NCI-H2196 treated with DMSO at 0.1 percent for 48 hours (cell line): ENCODE data around the gene CPEB2.
"Not testable (repeated sequence)": the region's sequence is repeated elsewhere in the genome, so short reads cannot be mapped to it uniquely, and the experiment has no call there.

Source experiments
- DNase-seq: peaks from one replicate; lab custom pipeline; 2025; ENCODE audit not compliant: unreplicated experiment; lab: John Stamatoyannopoulos, UW

CPEB2 gene

GRCh38 chr4:15043922-15044321, 41.6 kb downstream of the CPEB2 start:
- no peak for DNase-seq

- DNase-seq, result no peak
These were observed 52.3 kb downstream of the CPEB2 start for GRCh38 chr4:15054541-15054940.

GRCh38 chr4:15060213-15060612, 57.9 kb downstream of the CPEB2 start:
- no peak for DNase-seq

- no peak for DNase-seq
These were observed 61.1 kb downstream of the CPEB2 start for GRCh38 chr4:15063341-15063740.

GRCh38 chr4:15065516-15065915, 63.2 kb downstream of the CPEB2 start:
- DNase-seq, result no peak

- DNase-seq, result no peak
These were observed 63.9 kb downstream of the CPEB2 start for GRCh38 chr4:15066140-15066539.

GRCh38 chr4:15068298-15068697, 66.0 kb downstream of the CPEB2 start:
- no peak for DNase-seq

GRCh38 chr4:15075875-15076274, 73.6 kb downstream of the CPEB2 start:
- DNase-seq, result no peak

GRCh38 chr4:15077969-15078368, 75.7 kb downstream of the CPEB2 start:
- DNase-seq, result no peak

GRCh38 chr4:15078682-15079642, 76.7 kb downstream of the CPEB2 start:
- DNase-seq, result no peak

- no peak for DNase-seq
These were observed 82.5 kb downstream of the CPEB2 start for GRCh38 chr4:15084780-15085179.

- not testable (repeated sequence) for DNase-seq
These were observed 83.5 kb downstream of the CPEB2 start for GRCh38 chr4:15085762-15086161.

GRCh38 chr4:15086259-15086658, 84.0 kb downstream of the CPEB2 start:
- not testable (repeated sequence) for DNase-seq

GRCh38 chr4:15088394-15089035, 86.2 kb downstream of the CPEB2 start:
- DNase-seq, result no peak

- DNase-seq, result no peak
These were observed 87.7 kb downstream of the CPEB2 start for GRCh38 chr4:15089979-15090378.

- no peak for DNase-seq
These were observed 98.1 kb downstream of the CPEB2 start for GRCh38 chr4:15100380-15100779.

GRCh38 chr4:15100994-15101695, 98.9 kb downstream of the CPEB2 start:
- DNase-seq, result no peak

- no peak for DNase-seq
These were observed 102.5 kb downstream of the CPEB2 start for GRCh38 chr4:15104825-15105224.

- DNase-seq, result no peak
These were observed 104.1 kb downstream of the CPEB2 start for GRCh38 chr4:15106399-15106798.

- no peak for DNase-seq
These were observed 107.3 kb downstream of the CPEB2 start for GRCh38 chr4:15109600-15109999.

GRCh38 chr4:15110120-15110571, 107.9 kb downstream of the CPEB2 start:
- no peak for DNase-seq
